Spleen (tissue), 11 donors: ENCODE measurements around the gene ST3GAL3. TPM values are rescaled to one million over a fixed set of nuclear protein-coding genes. Genes with fewer than 3 reads are reported as not detected.

Experiments
- DNase-seq: peaks from one replicate; pipeline ENCODE4 v3.0.0-alpha.2; 2020
- H3K27ac ChIP-seq, 8 donors: fragments of 200-600 bp; sonication (generic) in 7 of 8; 1 replicate in 4 of 8; 2 replicates in 4 of 8; pipeline versions ENCODE4 v1.5.0 to v1.8.0; 2016 to 2021; ENCODE audit warnings: inconsistent platforms in 4 of 8, mild to moderate bottlenecking in 4 of 8, moderate library complexity in 1 of 8
- H3K27me3 ChIP-seq, 7 donors: fragments of 200-600 bp; sonication (generic) in 6 of 7; replicated peaks in 1 of 7; 1 replicate in 4 of 7; 2 replicates in 3 of 7; pipeline versions ENCODE4 v1.5.0 to v1.8.0; 2016 to 2021; ENCODE audit warnings: inconsistent platforms in 3 of 7, mild to moderate bottlenecking in 1 of 7
- H3K36me3 ChIP-seq, 6 donors: fragments of 200-600 bp; sonication (generic) in 5 of 6; 1 replicate in 4 of 6; 2 replicates in 2 of 6; pipeline versions ENCODE4 v1.5.0 to v1.8.0; 2016 to 2021; ENCODE audit warnings: inconsistent platforms in 2 of 6
- H3K4me1 ChIP-seq, 6 donors: fragments of 200-600 bp; sonication (generic) in 5 of 6; 1 replicate in 3 of 6; 2 replicates in 3 of 6; pipeline versions ENCODE4 v1.5.0 to v1.8.0; 2016 to 2021; ENCODE audit warnings: inconsistent platforms in 3 of 6
- H3K4me3 ChIP-seq, 8 donors: fragments of 200-600 bp; sonication (generic) in 7 of 8; 1 replicate in 4 of 8; 2 replicates in 4 of 8; pipeline versions ENCODE4 v1.5.0 to v1.8.0; 2016 to 2021; ENCODE audit warnings: inconsistent platforms in 4 of 8, mild to moderate bottlenecking in 4 of 8, moderate library complexity in 2 of 8
- H3K9me3 ChIP-seq, 8 donors: fragments of 200-600 bp; sonication (generic) in 7 of 8; 1 replicate in 4 of 8; 2 replicates in 4 of 8; pipeline versions ENCODE4 v1.5.0 to v1.8.0; 2016 to 2021; ENCODE audit warnings: inconsistent platforms in 4 of 8
- CTCF ChIP-seq, 11 experiments: fragments of 200-600 bp in 7 of 11; fragments of 450-650 bp in 4 of 11; sonication (generic) in 4 of 11; IDR thresholded peaks in 8 of 11; conservative IDR thresholded peaks in 3 of 11; 1 replicate in 7 of 11; 2 replicates in 4 of 11; pipeline versions ENCODE4 v1.4.0 to v1.8.0; 2016 to 2021; ENCODE audit warnings: antibody characterized with exemption in 11 of 11, inconsistent platforms in 4 of 11, mild to moderate bottlenecking in 1 of 11
- POLR2A ChIP-seq, 3 donors: fragments of 450-650 bp; IDR thresholded peaks; one replicate each; pipeline ENCODE4 v1.5.1; 2017; ENCODE audit warnings: antibody characterized with exemption in 3 of 3, mild to moderate bottlenecking in 1 of 3
- POLR2AphosphoS5 ChIP-seq, 3 donors: sonication (generic); formaldehyde crosslinking; IDR thresholded peaks; one replicate each; pipeline ENCODE4 v1.5.1; 2017; ENCODE audit warnings: antibody characterized with exemption in 3 of 3
- WGBS, 5 donors: extraction: QIAGEN DNeasy Blood & Tissue Kit in 3 of 5; methylation state at CpG; one replicate each; pipeline versions ENCODE4 v1.1.5 to v1.1.7; 2013 to 2018; 5-methylcytosine and 5-hydroxymethylcytosine counted together
- intact Hi-C: fragments of 100-400 bp; cut with DNase I; formaldehyde crosslinking; loops from one replicate; pipeline ENCODE4 v1.15.0; 2023; ENCODE audit warnings: low total_unique reads
- polyA plus RNA-seq, 3 donors: library from polyadenylated mRNA; stranded (reverse); fragments of 200-250 nt; gene quantifications; one replicate each; pipeline ENCODE4 v1.2.1, GENCODE V29; 2013
- total RNA-seq, 7 donors: library from RNA; depleted of rRNA in 3 of 7; stranded (reverse); fragments of >200 nt in 3 of 7; fragmentation: NEBNext Ultra II Directional in 4 of 7; extraction: Animal tissue kit (Norgen Biotek cat#: 25700) in 4 of 7; gene quantifications; one replicate each; pipeline versions ENCODE4 v1.1.0 to v1.2.1, GENCODE V29; 2016 to 2021
- donor health status: healthy with polysubstance abuse.
- donor health status: DM: no; HTN: no; CAD: no; lungs with moderate emphysema.
- donor health status: DM: no; HTN: no; CAD: no.
- donor health status: Bipolar disorder and iron deficiency.
- donor health status: healthy.
- donor health status: DM: no; HTN: no; CAD: no.
- donor health status: DM: yes; HTN: yes; CAD: no.

Gene ST3GAL3
- total and polyA plus RNA-seq, 10 donors: 6.4 to 34.3 (median 21.0) TPM

DNA sequence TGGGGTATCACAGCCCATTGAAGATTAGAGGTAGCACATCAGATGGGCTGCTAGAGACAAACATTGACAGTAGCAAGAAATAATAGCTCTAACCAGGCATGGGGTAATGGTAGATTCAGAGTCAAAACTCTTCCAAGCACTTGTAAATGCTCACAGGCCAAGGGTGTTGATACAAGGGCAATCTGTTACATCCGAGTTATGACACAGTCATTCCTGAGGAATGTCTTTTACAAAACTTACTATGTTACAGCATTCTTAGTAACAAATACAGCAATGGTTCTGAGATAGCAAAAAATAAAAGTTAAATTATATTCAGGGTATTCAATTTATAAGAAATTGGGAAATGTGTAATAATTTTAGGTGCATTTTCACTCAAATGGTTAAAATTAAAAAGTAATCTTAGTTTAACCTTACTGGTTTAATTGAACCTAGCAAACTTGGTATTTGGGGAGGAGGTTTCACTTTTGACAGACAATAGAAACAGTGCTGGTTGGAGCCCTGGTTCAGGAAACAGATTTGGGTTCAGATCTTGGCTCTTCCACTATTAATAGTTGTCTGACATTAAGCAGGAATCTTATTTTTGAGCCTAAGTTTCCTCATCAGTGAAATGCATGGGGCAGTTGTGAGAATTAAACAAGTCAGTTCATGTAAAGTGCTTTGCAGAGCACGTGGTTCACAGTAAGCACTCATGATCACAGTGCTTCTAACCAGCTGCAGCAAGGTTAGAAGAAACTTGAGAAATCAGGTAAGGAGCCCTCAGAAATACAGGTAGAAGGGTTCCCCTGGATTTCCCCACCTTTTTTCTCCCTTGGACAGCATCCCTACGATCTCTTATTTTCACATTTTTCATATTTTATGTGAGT lies 4.4 kb downstream of the ST3GAL3 start:
- H3K36me3 ChIP-seq: peaks cover 0 to 11% (median 0%) of the 10 kb centered on the region in 6 donors
- peaks cover 0 to 49% (median 30%) of the 10 kb centered on the region in 6 donors for H3K4me1 ChIP-seq
- H3K4me3 ChIP-seq: no peak overlapping the region
- TF ChIP-seq POLR2A (IDR thresholded peaks at IDR 0.05): no peak
- no peak for TF ChIP-seq CTCF (IDR thresholded peaks at IDR 0.05 in 8 of 11, conservative IDR thresholded peaks at IDR 0.05 in 3 of 11)
- no peak for TF ChIP-seq POLR2AphosphoS5 (IDR thresholded peaks at IDR 0.05)
- H3K27ac ChIP-seq: peak overlapping the region in 4 of 8 donors; percentile 11 to 49 (median 40)
- WGBS, 5 donors: 80 to 86% (median 82%) methylated on average over 3 of the region's 3 CpGs
- intact Hi-C loops: no loop called here
- no peak for DNase-seq
- H3K27me3 ChIP-seq: no peaks in the 10 kb centered on the region
- H3K9me3 ChIP-seq: no peaks in the 10 kb centered on the region

- H3K27ac ChIP-seq: no peak overlapping the region
- WGBS, 5 donors: 88 to 94% (median 90%) methylated on average over 15 of the region's 15 CpGs
- no peaks in the 10 kb centered on the region for H3K9me3 ChIP-seq
- H3K36me3 ChIP-seq: no peaks in the 10 kb centered on the region
- DNase-seq: no peak
- no peak overlapping the region for H3K4me3 ChIP-seq
- H3K4me1 ChIP-seq: peaks cover 0 to 19% (median 7%) of the 10 kb centered on the region in 6 donors
- H3K27me3 ChIP-seq: no peaks in the 10 kb centered on the region
- intact Hi-C loops: no loop called here
- no peak for TF ChIP-seq POLR2A (IDR thresholded peaks at IDR 0.05)
- TF ChIP-seq CTCF (IDR thresholded peaks at IDR 0.05 in 8 of 11, conservative IDR thresholded peaks at IDR 0.05 in 3 of 11): no peak
- no peak for TF ChIP-seq POLR2AphosphoS5 (IDR thresholded peaks at IDR 0.05)
Measured at GRCh38 chr1:43716559-43717281, 9.4 kb downstream of the ST3GAL3 start.

DNA sequence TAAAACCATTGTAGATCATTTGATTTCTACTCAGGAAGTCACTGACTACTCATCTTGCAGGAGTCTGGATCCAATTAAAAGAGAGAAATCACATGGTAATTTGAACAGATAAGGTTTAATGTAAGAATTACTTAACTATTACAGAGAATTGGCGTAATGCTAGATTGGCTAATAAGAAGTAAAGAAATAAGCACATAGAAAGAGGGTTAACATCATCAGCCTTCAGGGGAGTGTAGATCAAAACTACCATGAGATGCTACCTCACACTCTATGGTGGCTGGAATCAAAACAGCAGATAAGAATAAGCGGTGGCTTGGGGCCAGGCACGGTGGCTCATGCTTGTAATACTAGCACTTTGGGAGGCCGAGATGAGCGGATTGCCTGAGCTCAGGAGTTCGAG lies 11.7 kb downstream of the ST3GAL3 start:
- Histone ChIP-seq H3K36me3 (peaks cover 0 to 8% (median 0%) of the 10 kb centered on the region in 6 donors), H3K27me3 (no peaks in the 10 kb centered on the region), H3K9me3 (no peaks in the 10 kb centered on the region), H3K27ac (no peak overlapping the region), H3K4me1 (peaks cover 0 to 17% (median 3%) of the 10 kb centered on the region in 6 donors), H3K4me3 (no peak overlapping the region)
- DNase-seq: no peak
- TF ChIP-seq POLR2AphosphoS5 (IDR thresholded peaks at IDR 0.05): no peak
- no peak for TF ChIP-seq POLR2A (IDR thresholded peaks at IDR 0.05)
- no peak for TF ChIP-seq CTCF (IDR thresholded peaks at IDR 0.05 in 8 of 11, conservative IDR thresholded peaks at IDR 0.05 in 3 of 11)
- intact Hi-C loops: no loop called here
- WGBS, 5 donors: 94 to 99% (median 94%) methylated on average over 6 of the region's 6 CpGs
